GM12801 (cell line): ENCODE results near the gene NUP107.

ENCODE experiments used
- TF ChIP-seq, protein P1 (sequence below): IDR thresholded peaks from one replicate; pipeline ENCODE4 v1.5.1; 2011; ENCODE audit warnings: control low read depth; ENCODE audit not compliant: insufficient read length; ENCODE audit errors: extremely low read depth

Gene NUP107

GRCh38 chr12:68785823-68786222 is 99.0 kb downstream of the NUP107 start:
- TF ChIP-seq, protein P1, sequence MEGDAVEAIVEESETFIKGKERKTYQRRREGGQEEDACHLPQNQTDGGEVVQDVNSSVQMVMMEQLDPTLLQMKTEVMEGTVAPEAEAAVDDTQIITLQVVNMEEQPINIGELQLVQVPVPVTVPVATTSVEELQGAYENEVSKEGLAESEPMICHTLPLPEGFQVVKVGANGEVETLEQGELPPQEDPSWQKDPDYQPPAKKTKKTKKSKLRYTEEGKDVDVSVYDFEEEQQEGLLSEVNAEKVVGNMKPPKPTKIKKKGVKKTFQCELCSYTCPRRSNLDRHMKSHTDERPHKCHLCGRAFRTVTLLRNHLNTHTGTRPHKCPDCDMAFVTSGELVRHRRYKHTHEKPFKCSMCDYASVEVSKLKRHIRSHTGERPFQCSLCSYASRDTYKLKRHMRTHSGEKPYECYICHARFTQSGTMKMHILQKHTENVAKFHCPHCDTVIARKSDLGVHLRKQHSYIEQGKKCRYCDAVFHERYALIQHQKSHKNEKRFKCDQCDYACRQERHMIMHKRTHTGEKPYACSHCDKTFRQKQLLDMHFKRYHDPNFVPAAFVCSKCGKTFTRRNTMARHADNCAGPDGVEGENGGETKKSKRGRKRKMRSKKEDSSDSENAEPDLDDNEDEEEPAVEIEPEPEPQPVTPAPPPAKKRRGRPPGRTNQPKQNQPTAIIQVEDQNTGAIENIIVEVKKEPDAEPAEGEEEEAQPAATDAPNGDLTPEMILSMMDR: no peak

DNA sequence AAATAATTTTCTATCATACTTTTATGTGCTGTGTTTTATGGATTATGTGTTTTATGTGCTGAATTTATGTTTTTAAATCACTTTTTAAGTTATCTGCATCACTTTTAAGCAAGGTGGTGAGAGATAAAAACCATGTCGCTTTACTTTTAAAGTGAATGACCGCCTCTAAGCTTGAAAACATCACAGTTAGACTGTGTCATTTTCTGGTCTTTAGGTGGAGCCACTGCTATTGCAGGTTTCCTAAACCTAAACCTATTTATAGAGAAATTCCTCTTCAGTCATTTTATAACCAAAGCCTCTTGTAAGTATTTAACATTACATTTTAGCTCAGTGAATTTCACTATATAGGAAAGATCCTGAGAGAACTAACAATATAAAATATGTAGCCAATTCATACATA is 100.2 kb downstream of the NUP107 start:
- TF ChIP-seq, protein P1: no peak

- TF ChIP-seq, protein P1: no peak
Observed at GRCh38 chr12:68788554-68789143, 101.9 kb downstream of the NUP107 start.

DNA sequence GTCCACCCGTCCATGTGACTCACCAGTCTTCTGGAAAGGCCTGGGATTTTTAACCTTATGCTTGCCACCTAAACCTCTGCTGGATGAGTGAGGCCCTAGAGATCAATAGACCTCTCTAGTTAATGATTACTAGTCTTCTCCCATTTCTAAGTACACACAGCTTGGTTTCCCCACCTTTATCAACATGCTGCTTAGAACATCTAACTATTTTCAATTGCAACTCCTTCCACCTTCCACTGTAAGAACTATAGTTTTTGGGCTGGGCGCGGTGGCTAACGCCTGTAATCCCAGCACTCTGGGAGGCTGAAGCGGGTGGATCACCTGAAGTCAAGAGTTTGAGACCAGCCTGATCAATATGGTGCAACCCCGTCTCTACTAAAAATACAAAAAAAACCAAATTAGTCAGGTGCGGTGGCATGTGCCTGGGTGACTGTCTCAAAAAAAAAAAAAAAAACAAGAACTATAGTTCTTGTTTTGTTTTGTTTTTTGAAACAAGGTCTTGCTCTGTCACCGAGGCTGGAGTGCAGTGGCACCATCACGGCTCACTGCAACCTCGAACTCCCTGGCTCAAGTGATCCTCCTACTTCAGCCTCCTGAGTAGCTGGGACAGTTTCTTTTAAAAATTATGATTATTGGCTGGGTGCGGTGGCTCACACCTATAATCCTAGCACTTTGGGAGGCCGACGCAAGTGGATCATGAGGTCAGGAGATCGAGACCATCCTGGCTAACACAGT is 102.5 kb downstream of the NUP107 start:
- TF ChIP-seq, protein P1: no peak

DNA sequence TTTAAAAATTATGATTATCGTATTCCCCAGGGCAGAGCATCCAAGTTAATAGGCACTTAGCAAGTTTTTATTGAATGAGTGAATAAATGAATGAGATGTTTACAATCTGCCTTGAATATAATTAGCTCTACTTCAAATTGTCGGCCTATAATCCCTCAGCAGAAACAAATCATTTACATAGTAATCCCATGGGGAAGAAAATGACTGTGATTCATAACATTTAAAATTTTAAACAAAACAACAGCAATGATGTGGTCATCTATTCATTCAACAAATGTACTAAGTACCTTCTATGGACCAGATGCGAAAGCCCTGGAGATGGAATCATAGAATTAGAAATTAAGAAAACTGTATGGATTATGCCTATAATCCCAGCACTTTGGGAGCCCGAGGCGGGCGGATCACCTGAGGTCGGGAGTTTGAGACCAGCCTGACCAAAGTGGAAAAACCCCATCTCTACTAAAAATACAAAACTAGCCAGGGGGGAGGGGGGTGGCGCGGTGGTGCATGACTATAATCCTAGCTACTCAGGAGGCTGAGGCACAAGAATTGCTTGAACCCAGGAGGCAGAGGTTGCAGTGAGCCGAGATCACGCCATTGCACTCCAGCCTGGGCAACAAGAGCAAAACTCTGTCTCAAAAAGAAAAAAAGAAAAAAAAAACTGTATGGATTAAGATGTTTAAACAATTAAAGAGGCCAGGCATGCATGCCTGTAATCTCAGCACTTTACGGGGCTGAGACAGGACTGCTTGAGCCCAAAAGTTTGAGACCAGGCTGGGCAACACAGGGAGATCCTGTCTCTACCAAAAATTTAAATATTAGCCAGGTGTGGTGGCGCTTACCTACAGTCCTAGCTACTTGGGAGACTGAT is 103.5 kb downstream of the NUP107 start:
- TF ChIP-seq, protein P1: no peak

- TF ChIP-seq, protein P1: no peak
Observed at GRCh38 chr12:68790952-68791234, 104.1 kb downstream of the NUP107 start.

GRCh38 chr12:68791897-68792481 is 105.2 kb downstream of the NUP107 start:
- TF ChIP-seq, protein P1: no peak
